A549 (cell line): ENCODE data around the gene UMAD1. TPM values are rescaled to one million over a fixed set of nuclear protein-coding genes. Genes with fewer than 3 reads are reported as not detected.

Source experiments
- ATAC-seq, 2 experiments: fragments of 200-7000 bp in 1 of 2; fragments of >200 bp in 1 of 2; cut with Nextera tagmentation in 1 of 2; cut with Tn5 transposase in 1 of 2; 3 replicates each; pipeline versions ENCODE4 v1.8.0 to v1.9.1; 2018 to 2020; ENCODE audit warnings: mild to moderate bottlenecking in 1 of 2, moderate library complexity in 1 of 2
- CTCF ChIA-PET: fragments of 300-600 bp; sonication (Branson Sonifier 250); formaldehyde crosslinking; extraction: SDS; loops from one replicate; lab custom pipeline; 2021; ENCODE audit warnings: antibody characterized with exemption, inconsistent platforms; lab: Yijun Ruan, JAX
- POLR2A ChIA-PET: fragments of 350-600 bp; formaldehyde crosslinking; extraction: SDS; loops from one replicate; lab custom pipeline; 2021; ENCODE audit warnings: antibody characterized with exemption, inconsistent platforms; lab: Yijun Ruan, JAX
- DNase-seq, 2 experiments: peaks; one replicate each; pipeline versions ENCODE4 v3.0.0 to v3.0.0-alpha.2; 2011 to 2016; ENCODE audit warnings: low read depth in 1 of 2, low spot score in 1 of 2
- FAIRE-seq: peaks from 2 replicates; lab custom pipeline; 2011; peaks lifted over from hg19 to GRCh38; lab: Jason Lieb, UNC
- H3K27ac ChIP-seq, 2 experiments: fragments of >200 bp; sonication (Bioruptor Twin); formaldehyde crosslinking; 3 replicates each; pipeline ENCODE4 v1.5.1; 2016 to 2017
- H3K4me1 ChIP-seq: fragments of >200 bp; sonication (Bioruptor Twin); formaldehyde crosslinking; 3 replicates; pipeline ENCODE4 v1.6.1; 2016
- H3K4me2 ChIP-seq: fragments of >200 bp; sonication (Bioruptor Twin); formaldehyde crosslinking; 3 replicates; pipeline ENCODE4 v1.6.1; 2016
- H3K4me3 ChIP-seq: fragments of >200 bp; sonication (Bioruptor Twin); formaldehyde crosslinking; 3 replicates; pipeline ENCODE4 v1.5.1; 2016
- H3K9me3 ChIP-seq: fragments of >200 bp; sonication (Bioruptor Twin); formaldehyde crosslinking; 3 replicates; pipeline ENCODE4 v1.6.1; 2016
- FOSB ChIP-seq: fragments of 250-450 bp; sonication (Bioruptor Pico); IDR thresholded peaks from 2 replicates; pipeline ENCODE4 v1.5.0; 2020; ENCODE audit warnings: mild to moderate bottlenecking, moderate library complexity
- FOSL2 ChIP-seq, 2 experiments: fragments of 450-650 bp in 1 of 2; fragments of >200 bp in 1 of 2; sonication (Bioruptor Twin) in 1 of 2; formaldehyde crosslinking; IDR thresholded peaks; 2 replicates each; pipeline versions ENCODE4 v1.5.0 to v1.6.1; 2016 to 2020; ENCODE audit warnings: mild to moderate bottlenecking in 1 of 2, moderate library complexity in 1 of 2
- GATA3 ChIP-seq: IDR thresholded peaks from 2 replicates; pipeline ENCODE4 v1.6.1; 2012; ENCODE audit warnings: borderline replicate concordance
- HOXB13 ChIP-seq: fragments of 250-450 bp; sonication (Bioruptor Pico); IDR thresholded peaks from 2 replicates; pipeline ENCODE4 v1.5.0; 2020; ENCODE audit warnings: low read depth, mild to moderate bottlenecking, moderate library complexity
- JUNB ChIP-seq: fragments of >200 bp; sonication (Bioruptor Twin); formaldehyde crosslinking; IDR thresholded peaks from 2 replicates; pipeline ENCODE4 v1.6.1; 2016
- MAX ChIP-seq: IDR thresholded peaks from 2 replicates; pipeline ENCODE4 v1.6.1; 2012
- NPAS2 ChIP-seq: fragments of 250-450 bp; sonication (Bioruptor Pico); IDR thresholded peaks from 2 replicates; pipeline ENCODE4 v1.8.0; 2022; ENCODE audit warnings: mild to moderate bottlenecking, moderate library complexity, borderline replicate concordance
- RAD21 ChIP-seq, 2 experiments: fragments of >200 bp in 1 of 2; sonication (Bioruptor Twin) in 1 of 2; formaldehyde crosslinking in 1 of 2; IDR thresholded peaks in 1 of 2; conservative IDR thresholded peaks in 1 of 2; 2 replicates in 1 of 2; 3 replicates in 1 of 2; pipeline ENCODE4 v1.6.1; 2012 to 2018; ENCODE audit warnings: inconsistent platforms in 1 of 2
- RFX5 ChIP-seq: fragments of 450-650 bp; IDR thresholded peaks from 2 replicates; pipeline ENCODE4 v1.7.1; 2014; ENCODE audit warnings: antibody characterized with exemption, mild to moderate bottlenecking, moderate library complexity
- SREBF2 ChIP-seq: fragments of 450-650 bp; IDR thresholded peaks from 2 replicates; pipeline ENCODE4 v1.6.1; 2014; ENCODE audit warnings: mild to moderate bottlenecking, moderate library complexity
- TP53 ChIP-seq: fragments of 250-450 bp; sonication (Bioruptor Pico); IDR thresholded peaks from 2 replicates; pipeline ENCODE4 v1.5.0; 2021; ENCODE audit warnings: mild to moderate bottlenecking, moderate library complexity
- ZC3H11A ChIP-seq: fragments of 450-650 bp; IDR thresholded peaks from 2 replicates; pipeline ENCODE4 v1.6.1; 2014; ENCODE audit warnings: antibody characterized with exemption, mild to moderate bottlenecking
- ZFP36 ChIP-seq: fragments of 450-650 bp; IDR thresholded peaks from 2 replicates; pipeline ENCODE4 v1.6.1; 2014; ENCODE audit warnings: borderline replicate concordance; ENCODE audit not compliant: partially characterized antibody
- WGBS: methylation state at CpG from one replicate; pipeline ENCODE4 v1.1.6; 2017; ENCODE audit errors: missing lambda C conversion rate; 5-methylcytosine and 5-hydroxymethylcytosine counted together
- polyA plus RNA-seq, 4 experiments: library from polyadenylated mRNA; depleted of rRNA in 3 of 4; stranded (reverse); fragments of >200 nt; fragmentation: RNase III in 1 of 4; extraction: RNeasy Plus Mini Kit Qiagen cat#74134 plus additional on column Dnase treatment in 1 of 4; gene quantifications; 2 replicates in 3 of 4; 3 replicates in 1 of 4; pipeline ENCODE4 v1.2.3, GENCODE V29; 2011 to 2017
- TF ChIP-seq, protein P1 (sequence below): IDR thresholded peaks from 2 replicates; pipeline ENCODE4 v1.6.1; 2012; ENCODE audit warnings: low read depth, borderline replicate concordance
- TF ChIP-seq, protein P2 (sequence below): fragments of >200 bp; sonication (Bioruptor Twin); formaldehyde crosslinking; IDR thresholded peaks from 2 replicates; pipeline ENCODE4 v1.6.1; 2016

Gene UMAD1
- polyA plus RNA-seq, 2 of the 4 experiments (the other 2 are of a cell fraction): 21.4 to 46.4 TPM

DNA sequence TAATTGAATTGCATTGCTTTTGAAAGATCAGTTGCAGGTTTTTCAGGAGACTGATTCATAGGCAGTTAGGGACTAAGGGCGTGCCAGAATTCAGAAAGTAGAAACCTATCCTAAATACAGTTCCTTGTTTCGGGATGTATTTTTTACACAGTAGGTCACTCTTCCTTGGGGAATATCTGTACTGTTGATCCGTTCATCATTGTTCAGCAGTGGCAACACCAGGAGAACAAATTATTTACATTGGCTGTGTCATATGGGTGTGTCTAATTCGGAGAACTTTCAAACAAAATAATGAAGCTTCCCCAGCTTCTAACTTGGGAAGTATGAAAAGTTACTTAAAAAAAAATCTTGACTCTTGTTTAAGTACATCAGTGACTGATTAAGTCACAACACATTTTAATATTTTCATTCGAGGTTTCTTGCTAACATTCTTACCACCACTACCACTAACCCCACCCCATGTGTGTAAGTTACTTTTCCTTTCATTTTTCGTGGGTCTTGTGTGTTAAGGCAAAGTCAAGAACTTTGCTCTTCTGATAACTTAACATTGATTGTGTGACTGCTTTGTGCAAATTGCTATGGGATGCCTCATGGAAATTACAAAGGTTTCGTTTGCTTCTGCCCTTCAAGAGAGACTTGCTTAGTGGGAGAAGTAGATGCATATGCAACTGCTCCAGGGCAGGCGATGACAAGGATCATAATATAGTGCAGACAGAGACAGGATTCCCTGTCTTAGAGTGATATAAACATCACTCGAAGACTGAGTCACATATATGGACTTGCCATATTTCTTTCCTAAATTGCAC, 121.6 kb downstream of the UMAD1 start:
- Histone ChIP-seq H3K27ac (peak overlapping the region; percentile 20 to 71; a peak in 5 of 6 replicates), H3K4me1 (peaks cover 44% of the 10 kb centered on the region), H3K4me3 (peak overlapping the region; percentile 32), H3K9me3 (no peaks in the 10 kb centered on the region), H3K4me2 (peak overlapping the region; percentile 79)
- DNase-seq (peak in 1 of 2 experiments; percentile 27), ATAC-seq (peak; percentile 76 to 79), FAIRE-seq (peak; percentile 59)
- POLR2A ChIA-PET: no interaction called here
- TF ChIP-seq NPAS2 (no peak), RAD21 (conservative IDR thresholded peaks at IDR 0.05 in 1 of 2, IDR thresholded peaks at IDR 0.05 in 1 of 2) (no peak), MAX (peak; percentile 38; the same call in 1 of the 2 replicates)
- CTCF ChIA-PET: interaction anchor here (1.0 to 5.5 kb wide), 9 partner anchors 75 to 656 kb away, joined by 3 to 68 read pairs (median 6); no protein-coding TSS in a partner anchor
- WGBS: 6% methylated on average over 9 of the region's 9 CpGs

- Histone ChIP-seq H3K4me3 (no peak overlapping the region), H3K27ac (peak overlapping the region in 1 of 2 experiments; percentile 20; a peak in 1 of 6 replicates), H3K9me3 (no peaks in the 10 kb centered on the region), H3K4me2 (peak overlapping the region; percentile 56), H3K4me1 (peaks cover 44% of the 10 kb centered on the region)
- TF ChIP-seq FOSB (no peak), HOXB13 (CRISPR knock-in tag) (no peak), MAX (no peak), GATA3 (no peak), RFX5 (no peak), ZFP36 (no peak), ZC3H11A (no peak)
- TF ChIP-seq, protein P1, sequence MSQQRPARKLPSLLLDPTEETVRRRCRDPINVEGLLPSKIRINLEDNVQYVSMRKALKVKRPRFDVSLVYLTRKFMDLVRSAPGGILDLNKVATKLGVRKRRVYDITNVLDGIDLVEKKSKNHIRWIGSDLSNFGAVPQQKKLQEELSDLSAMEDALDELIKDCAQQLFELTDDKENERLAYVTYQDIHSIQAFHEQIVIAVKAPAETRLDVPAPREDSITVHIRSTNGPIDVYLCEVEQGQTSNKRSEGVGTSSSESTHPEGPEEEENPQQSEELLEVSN: no peak
- TF ChIP-seq, protein P2, sequence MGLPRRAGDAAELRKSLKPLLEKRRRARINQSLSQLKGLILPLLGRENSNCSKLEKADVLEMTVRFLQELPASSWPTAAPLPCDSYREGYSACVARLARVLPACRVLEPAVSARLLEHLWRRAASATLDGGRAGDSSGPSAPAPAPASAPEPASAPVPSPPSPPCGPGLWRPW: no peak
- ChIA-PET POLR2A (no interaction called here), CTCF (interaction anchor here (0.5 to 3.2 kb wide), 10 partner anchors 9 to 1167 kb away, joined by 3 to 17 read pairs (median 4); partner anchors contain the start of gene UMAD1)
- 49% methylated on average over 3 of the region's 3 CpGs for WGBS
- FAIRE-seq (no peak), DNase-seq (no peak), ATAC-seq (no peak)
Observed at GRCh38 chr7:7764520-7765396, 124.2 kb downstream of the UMAD1 start.

GRCh38 chr7:7765422-7765821, 124.9 kb downstream of the UMAD1 start:
- H3K4me2 ChIP-seq: peak overlapping the region; percentile 56
- H3K9me3 ChIP-seq: no peaks in the 10 kb centered on the region
- TF ChIP-seq FOSL2 (IDR thresholded peaks at IDR 0.05) (no peak), FOSL2 (CRISPR knock-in tag; IDR thresholded peaks at IDR 0.05) (peak; percentile 50), TP53 (CRISPR knock-in tag) (no peak), MAX (no peak), GATA3 (peak; percentile 53; the same call in 1 of the 2 replicates), JUNB (peak; percentile 57), SREBF2 (no peak)
- DNase-seq (peak; percentile 8 to 73), ATAC-seq (peak in 1 of 2 experiments; percentile 68; a peak in 3 of 6 replicates), FAIRE-seq (no peak)
- H3K27ac ChIP-seq: no peak overlapping the region
- peaks cover 44% of the 10 kb centered on the region for H3K4me1 ChIP-seq
- POLR2A ChIA-PET: no interaction called here
- CTCF ChIA-PET: interaction anchor here (1.2 to 3.2 kb wide), 6 partner anchors 11 to 170 kb away, joined by 3 to 17 read pairs (median 5); partner anchors contain the start of gene UMAD1
- no peak overlapping the region for H3K4me3 ChIP-seq
